NCI-H774 (cell line): ENCODE data around the gene CREBL2.
"Not testable (repeated sequence)": the region's sequence is repeated elsewhere in the genome, so short reads cannot be mapped to it uniquely, and the experiment has no call there.

ENCODE experiments used
- DNase-seq: peaks from one replicate; lab custom pipeline; 2025; lab: John Stamatoyannopoulos, UW

The CREBL2 gene

DNA sequence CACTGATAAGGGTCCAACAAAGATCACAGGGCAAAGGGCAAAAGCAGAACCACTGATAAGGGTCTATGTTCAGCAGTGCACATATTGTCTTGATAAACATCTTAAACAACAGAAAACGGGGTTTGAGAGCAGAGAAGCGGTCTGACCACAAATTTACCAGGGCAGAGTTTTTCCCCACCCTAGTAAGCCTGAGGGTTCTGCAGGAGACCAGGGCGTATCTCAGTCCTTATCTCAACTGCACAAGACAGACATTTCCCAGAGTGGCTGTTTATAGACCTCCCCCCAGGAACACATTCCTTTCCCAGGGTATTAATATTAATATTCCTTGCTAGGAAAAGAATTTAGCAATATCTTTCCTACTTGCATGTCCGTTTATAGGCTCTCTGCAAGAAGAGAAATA, 28.3 kb downstream of the CREBL2 start:
- not testable (repeated sequence) for DNase-seq

GRCh38 chr12:12641650-12642049, 30.0 kb downstream of the CREBL2 start:
- no peak for DNase-seq

- no peak for DNase-seq
These were observed 31.2 kb downstream of the CREBL2 start for GRCh38 chr12:12642916-12643315.

DNA sequence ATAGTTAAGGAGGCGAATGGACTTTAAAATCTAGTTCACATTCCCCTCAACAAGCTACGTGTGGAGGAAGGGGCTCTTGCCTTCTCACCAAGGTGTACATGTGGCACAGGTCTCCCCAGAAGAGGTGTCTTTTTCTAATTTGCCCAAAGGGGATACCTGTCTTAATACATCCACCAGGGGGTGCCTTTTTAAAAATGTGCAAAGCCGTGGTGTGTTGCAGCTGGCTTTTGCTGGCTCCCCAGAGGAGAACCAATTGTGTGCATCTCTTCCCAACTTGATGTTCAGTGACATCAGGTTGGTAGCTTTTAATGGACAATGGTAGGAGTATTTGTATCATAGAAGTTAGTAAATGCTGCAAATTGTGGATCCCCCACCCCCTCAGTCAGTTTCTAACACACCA, 33.8 kb downstream of the CREBL2 start:
- no peak for DNase-seq

DNA sequence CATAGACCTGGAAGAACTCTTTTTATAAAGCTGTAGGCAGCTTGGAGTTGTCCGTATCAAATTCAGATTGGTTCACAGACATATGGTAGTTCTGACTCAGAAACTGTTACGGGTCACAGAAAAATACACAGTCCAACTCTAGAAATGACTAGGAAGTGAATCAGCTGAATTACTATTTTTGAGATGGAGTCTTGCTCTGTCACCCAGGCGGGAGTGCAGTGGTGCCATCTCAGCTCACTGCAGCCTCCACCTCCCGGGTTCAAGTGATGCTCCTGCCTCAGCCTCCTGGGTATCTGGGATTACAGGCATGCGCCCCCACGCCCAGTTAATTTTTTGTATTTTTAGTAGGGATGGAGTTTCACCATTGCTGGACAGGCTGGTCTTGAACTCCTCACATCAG, 34.3 kb downstream of the CREBL2 start:
- DNase-seq, result not testable (repeated sequence)

GRCh38 chr12:12646483-12647072, 34.9 kb downstream of the CREBL2 start:
- DNase-seq, result no peak

- no peak for DNase-seq
These were observed 36.6 kb downstream of the CREBL2 start for GRCh38 chr12:12648284-12648683.

DNA sequence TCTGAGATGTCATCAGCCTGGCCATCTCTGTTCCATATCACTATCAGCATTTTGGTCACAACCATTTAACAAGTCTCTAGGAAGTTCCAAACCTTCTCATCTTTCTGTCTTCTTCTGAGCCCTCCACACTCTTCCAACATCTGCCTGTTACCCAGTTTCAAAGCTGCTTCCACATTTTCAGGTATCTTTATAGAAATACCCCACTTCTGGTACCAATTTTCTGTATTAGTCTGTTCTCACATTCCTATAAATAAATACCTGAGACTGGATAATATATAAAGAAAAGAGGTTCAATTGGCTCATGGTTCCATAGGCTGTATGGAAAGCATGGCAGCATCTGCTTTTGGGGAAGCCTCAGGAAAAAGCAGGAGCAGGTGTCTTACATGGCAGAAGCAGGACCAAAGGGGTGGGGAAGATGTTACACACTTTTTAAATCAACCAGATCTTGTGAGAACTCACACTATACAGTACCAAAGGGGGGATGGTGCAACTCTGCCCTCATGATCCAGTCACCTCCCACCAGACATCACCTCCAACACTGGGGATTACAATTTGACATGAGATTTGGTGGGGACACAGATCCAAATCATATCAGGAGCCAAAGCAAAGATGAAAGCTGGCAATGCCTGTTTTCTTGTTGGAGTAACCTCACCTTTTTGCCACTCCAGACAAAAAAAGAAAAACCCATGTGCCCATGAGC, 37.4 kb downstream of the CREBL2 start:
- no peak for DNase-seq

GRCh38 chr12:12651752-12652151, 40.1 kb downstream of the CREBL2 start:
- DNase-seq, result no peak

DNA sequence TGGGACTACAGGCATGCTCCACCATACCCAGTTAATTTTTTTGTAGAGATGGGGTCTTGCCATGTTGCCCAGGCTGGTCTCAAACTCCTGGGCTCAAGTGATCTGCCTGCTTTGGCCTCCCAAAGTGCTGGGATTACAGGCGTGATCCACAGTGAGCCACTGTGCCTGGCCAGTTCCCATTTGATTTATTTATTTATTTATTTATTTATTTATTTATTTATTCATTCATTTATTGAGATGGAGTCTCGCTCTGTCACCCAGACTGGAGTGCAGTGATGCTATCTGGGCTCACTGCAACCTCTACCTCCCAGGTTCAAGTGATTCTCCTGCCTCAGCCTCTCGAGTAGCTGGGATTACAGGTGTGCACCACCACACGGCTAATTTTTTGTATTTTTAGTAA, 41.0 kb downstream of the CREBL2 start:
- not testable (repeated sequence) for DNase-seq

DNA sequence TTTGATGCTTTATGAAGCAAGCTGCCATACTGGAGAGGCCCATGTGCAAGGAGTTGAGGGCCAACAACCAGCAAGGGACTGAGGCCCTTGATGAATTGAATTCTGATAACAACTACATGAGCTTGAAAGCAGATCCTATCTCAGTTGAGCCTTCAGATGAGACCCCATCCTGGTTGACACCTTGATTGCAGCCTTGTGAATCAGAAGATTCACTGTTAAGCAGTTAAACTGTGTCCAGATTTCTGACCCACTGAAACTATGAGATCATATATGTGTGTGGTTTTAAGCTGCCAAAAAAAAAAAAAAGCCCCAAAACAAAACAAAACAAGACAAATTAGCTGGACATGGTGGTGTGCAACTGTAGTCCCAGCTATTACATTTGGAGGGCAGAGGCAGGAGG, 42.2 kb downstream of the CREBL2 start:
- no peak for DNase-seq

DNA sequence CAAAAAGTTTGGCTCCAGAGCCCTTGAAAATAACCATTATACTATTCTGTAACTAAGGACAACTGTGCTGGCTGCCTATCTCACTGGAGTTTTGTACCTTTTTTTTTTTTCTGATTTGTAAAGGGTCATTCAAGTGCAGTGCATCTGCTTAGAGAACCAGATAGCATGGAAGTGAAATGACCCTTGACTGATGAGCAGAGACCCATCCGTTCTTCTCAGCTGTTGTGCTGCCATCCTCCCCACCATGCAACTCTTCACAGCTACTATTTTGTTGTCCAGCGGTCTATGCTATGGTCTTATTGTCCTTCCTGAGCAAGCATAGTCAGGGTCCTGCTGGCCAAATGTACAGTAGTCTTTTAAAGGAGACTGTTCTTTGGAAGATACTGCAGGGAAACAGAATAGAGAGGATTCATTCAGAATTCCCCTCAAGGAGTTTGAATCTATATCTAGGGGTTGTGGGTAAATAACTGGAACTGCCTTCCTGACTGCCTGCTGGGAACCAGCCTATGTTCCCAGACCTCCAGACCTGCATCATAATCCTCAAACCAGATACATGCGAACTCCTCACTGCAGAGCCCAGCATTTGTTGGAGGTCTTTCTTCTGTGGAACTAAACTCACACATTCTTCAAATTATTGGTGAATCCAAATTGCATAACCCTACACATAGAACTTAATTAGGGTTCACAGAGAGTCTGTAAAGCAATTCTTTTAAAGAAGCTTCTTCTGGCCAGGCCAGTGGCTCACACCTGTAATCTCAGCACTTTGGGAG, 43.2 kb downstream of the CREBL2 start:
- DNase-seq, result no peak

- DNase-seq, result no peak
These were observed 48.5 kb downstream of the CREBL2 start for GRCh38 chr12:12660201-12660600.

- no peak for DNase-seq
These were observed 49.6 kb downstream of the CREBL2 start for GRCh38 chr12:12661086-12661856.

DNA sequence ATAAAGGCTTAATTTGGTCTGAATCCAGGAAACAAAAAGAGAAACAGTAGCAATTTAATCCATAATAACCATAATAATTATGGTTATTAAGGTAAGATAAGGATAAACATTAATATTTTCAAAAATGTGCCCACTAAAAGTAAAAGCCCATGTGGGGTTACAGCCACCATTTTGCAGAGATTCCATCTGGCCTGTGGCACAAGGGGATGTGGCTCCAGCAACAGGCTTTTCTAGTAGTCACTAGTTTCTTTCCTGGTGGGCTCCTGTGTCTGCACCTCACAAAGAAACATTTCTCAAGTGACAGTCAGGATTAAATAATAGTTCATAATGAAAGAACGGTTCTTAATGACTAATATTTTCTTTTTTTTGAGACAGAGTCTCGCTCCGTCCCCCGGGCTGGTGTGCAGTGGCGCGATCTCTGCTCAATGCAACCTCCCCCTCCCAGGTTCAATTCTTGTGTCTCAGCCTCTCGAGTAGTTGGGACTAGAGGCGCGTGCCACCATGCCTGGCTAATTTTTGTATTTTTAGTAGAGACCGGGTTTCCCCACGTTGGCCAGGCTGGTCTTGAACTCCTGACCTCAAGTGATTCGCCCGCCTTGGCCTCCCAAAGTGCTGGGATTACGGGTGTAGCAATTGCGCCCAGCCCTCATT, 52.1 kb downstream of the CREBL2 start:
- no peak for DNase-seq

DNA sequence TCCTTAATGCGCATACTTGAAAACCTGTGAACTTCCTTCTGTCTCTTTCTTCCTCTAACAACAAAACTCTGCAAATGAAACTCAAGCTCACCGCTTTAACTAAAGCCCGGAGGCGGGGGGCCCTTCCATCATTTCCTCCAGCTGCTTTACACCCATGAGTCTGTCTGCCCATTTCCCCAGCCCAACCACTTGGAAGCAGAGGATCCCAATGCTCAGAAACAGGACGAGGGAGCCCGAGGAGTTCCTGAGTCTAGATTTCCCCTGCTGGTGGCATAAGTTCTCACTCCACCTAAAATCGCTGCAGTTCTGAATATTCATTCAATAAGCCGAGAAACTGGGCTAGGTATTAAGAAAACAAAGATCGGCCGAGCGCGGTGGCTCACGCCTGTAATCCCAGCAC, 53.5 kb downstream of the CREBL2 start:
- DNase-seq, result no peak

DNA sequence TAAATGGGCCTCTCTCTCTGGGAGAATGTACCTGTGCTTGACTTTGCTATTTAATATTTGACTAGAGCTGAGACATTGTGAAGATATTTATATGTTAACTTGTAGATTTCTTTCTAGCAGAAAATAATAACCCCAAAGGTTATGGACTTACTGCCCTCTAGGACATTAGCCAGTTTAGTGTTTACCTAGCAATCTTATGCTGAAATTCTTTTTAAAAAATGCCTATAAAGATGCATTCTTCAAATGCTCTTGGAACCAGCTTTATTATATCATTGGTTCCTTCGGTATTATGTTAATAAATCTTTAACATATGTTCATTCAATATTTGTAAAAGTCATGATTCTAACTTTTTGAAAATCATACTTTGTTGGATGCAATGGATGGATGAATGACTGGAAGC, 56.3 kb downstream of the CREBL2 start:
- no peak for DNase-seq

DNA sequence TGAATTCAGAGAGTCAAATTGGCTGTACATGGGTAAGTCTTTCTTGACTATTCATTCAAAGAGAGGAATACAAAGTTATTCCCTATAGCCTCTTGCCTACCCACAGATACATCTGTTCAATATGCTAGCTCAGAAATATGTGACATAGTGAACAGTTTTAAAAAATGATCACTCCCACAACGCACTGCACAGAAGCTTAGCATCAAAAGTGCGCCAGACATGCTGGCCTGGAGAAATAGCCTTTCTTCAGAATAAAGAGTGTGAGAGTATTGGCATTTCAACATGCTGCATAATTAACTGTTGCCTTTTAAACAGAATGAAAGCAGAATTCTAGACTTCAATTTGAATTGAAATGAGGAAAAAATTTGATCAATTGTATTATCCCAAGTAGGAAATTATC, 57.3 kb downstream of the CREBL2 start:
- no peak for DNase-seq

DNA sequence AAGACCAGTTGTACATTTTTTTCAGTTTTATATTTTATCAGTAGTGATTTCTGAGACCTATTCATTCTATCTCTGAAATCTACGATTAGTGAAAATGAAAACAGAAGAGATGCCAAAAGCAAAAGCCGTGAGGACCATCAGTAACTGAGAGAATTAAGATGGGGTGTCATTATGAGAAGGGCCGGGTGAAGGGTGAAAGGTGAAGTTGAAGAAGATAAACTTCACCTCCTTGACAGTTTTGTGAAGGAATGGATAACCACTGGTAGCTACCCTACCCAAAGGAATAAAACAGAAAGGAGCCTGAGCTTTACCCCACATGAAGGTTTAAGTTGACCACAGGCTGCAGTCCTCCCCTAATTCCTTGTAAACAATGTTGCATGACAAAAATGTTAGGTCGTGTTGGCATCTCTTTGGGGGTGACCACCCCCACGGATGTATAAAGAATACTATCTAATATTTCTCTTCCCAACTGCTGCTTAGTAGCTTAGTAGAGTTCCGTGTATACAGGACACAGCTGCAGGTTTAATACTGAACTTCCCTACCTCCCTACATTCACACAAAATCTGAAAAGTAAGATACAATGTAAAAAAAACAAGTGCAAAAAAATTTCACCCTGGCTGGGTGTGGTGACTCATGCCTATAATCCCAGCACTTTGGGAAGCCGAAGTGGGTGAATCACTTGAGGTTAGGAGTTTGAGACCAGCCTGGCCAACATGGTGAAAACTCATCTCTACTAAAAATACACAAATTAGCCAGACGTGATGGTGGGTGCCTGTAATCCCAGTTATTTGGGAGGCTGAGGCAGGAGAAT, 60.4 kb downstream of the CREBL2 start:
- no peak for DNase-seq

DNA sequence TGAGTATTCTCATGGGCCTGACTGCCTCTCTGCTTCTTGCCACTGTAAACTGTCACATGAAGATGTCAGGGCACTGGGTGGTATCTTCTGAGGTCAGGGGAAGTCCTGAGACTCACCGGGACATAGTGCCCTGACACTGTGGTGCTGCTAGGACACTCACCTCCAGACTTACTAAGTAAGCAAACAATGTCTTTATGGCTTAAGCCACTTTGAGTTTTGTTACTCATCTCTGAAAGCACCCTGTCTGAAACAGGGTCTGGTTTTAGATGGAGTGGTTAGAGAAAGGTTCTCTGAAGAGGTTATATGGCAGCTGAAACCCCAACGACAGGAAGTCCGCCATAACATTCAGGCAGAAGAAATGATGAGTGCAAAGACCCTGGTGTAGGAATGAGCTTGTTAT, 61.6 kb downstream of the CREBL2 start:
- DNase-seq, result no peak

- DNase-seq, result no peak
These were observed 64.9 kb downstream of the CREBL2 start for GRCh38 chr12:12676605-12677004.
